HG03457 (cell line): ENCODE measurements around the gene ZNF224.

Experiments
- ATAC-seq: cut with Tn5 transposase; IDR thresholded peaks from one replicate; pipeline ENCODE4 v1.9.1; 2021; ENCODE audit warnings: moderate number of reproducible peaks; ENCODE audit not compliant: unreplicated experiment

The ZNF224 gene

DNA sequence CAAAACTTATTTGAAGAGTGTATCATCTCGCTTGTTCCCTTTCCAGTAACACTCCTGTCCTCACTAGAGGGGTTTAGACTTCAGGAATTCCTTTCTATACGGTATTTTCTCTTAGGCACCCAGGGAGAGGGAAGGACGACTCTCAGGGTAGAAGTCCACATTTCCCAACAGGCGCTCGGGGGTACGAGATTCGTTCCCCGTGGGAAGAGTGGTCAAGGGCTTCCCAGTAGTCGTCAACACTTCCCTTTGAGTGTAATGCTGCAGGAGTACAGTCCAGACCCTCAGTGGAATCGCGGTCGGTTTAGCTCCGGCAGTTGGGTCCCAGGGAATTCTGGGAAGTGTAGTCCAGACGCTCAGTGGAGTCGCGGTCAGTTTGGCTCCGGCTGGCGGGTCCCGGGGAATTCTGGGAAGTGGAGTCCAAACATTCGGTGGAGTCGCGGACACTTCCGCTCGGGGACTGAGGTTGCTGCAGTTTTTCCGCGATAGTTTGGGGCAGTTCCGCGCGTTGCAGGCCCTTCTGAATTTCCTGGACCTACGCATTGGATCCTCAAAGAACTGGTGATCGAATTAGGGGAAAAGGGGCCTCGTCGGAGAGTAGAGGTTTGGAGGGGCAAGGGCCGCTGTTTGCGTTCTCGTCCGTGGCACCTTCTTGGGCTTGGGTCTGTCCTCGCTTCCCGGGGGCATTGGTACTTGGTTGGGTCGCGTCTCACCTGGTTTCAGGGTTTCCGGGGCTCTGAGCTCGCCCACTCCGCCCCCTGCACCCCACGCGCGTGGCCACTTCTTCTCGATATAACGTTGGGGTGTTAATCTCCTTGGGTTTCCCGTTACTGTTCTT, at the start of gene ZNF224:
Gene ZNF224 (plus strand): TSS at position 431 of the 835 bp plus-strand sequence. CDS start 3,513 bp downstream, outside the sequence.
- ATAC-seq = peak; percentile 51

GRCh38 chr19:44050740-44051649, 43.2 kb upstream of the ZNF224 start:
- peak; percentile 19 for ATAC-seq

DNA sequence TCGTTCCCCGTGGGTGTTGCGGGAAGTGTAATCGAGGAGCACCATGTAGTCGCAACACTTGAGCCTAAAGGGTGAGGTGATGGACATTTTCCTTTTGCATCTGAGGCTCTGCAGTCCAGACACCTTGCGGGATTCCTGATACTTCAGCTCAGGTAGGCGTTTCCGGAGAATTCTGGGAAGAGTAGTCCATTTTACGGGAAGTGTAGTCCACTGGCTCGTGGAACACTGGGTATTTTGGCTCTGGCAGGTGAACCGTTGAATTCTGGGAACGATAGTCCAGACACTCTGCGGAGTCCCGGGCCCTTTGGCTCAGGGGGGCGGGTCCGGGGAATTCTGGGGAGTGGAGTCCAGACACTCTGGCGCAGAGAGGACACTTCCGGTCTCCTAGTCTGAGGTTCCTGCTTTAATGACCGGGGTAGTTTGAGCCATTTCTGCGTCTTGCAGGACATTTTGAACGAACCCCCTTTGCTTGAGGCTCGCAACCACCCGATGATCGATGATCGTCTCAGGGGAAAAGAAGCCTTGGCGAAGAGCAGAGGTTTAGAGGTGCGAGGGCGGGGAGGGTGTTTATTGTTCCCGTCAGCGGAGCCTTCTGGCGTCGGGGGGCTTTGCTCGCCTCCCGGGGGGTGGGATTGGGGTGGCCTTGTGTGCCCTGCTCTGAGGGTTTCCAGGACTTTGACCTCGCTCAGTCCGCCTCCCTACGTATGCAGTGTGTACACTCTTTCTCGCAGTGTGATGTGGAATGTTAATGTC, 42.3 kb upstream of the ZNF224 start, which contains the start of gene ZNF223:
Gene ZNF223 (plus strand): TSS at position 387 of the 753 bp plus-strand sequence. CDS start 3,141 bp downstream, outside the sequence.
- peak; percentile 54 for ATAC-seq

- no peak for ATAC-seq
These were observed 38.3 kb upstream of the ZNF224 start for GRCh38 chr19:44055870-44056269.

- no peak for ATAC-seq
These were observed 34.9 kb upstream of the ZNF224 start for GRCh38 chr19:44059229-44059628.

GRCh38 chr19:44061038-44061437, 33.1 kb upstream of the ZNF224 start:
- ATAC-seq = no peak

- ATAC-seq = no peak
These were observed 27.9 kb upstream of the ZNF224 start for GRCh38 chr19:44066305-44066704.

- ATAC-seq = no peak
These were observed 24.7 kb upstream of the ZNF224 start for GRCh38 chr19:44069415-44069814.

DNA sequence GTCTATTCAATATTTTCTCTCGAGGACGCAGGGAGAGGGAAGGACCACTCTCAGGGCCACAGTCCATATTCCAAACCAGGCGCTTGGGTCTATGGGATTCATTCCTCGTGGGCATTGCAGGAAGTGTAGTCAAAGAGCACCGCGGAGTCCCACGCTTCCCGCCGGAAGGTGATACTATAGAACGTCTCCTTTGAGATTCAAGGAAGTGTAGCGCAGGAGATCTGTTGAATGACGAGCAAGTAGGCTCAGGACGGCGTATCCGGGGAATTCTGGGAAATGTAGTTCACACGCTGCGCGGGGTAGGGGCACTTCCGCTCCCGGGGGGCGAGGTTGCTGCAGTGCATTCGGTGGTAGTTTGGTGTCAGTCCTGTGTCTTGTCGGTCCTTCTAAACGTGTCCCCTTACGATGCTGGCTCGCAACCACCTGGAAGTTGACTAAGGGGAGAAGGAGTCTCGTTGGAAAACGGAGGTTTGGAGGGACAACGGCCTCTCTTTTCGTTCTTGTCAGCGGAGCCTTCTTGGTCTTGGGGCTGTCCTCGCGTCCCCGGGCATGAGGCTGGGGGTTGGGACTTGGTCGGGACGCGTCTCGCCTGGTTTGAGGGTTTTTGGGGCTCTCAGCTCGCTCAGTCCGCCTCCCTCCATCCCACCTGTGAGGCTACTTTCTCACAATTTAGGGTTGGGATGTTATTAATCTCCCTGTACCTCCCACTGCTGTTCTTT, 22.2 kb upstream of the ZNF224 start, which contains the start of gene ZNF284:
Gene ZNF284 (plus strand): TSS at position 336 of the 719 bp plus-strand sequence. CDS start 4,231 bp downstream, outside the sequence.
- peak; percentile 83 for ATAC-seq

DNA sequence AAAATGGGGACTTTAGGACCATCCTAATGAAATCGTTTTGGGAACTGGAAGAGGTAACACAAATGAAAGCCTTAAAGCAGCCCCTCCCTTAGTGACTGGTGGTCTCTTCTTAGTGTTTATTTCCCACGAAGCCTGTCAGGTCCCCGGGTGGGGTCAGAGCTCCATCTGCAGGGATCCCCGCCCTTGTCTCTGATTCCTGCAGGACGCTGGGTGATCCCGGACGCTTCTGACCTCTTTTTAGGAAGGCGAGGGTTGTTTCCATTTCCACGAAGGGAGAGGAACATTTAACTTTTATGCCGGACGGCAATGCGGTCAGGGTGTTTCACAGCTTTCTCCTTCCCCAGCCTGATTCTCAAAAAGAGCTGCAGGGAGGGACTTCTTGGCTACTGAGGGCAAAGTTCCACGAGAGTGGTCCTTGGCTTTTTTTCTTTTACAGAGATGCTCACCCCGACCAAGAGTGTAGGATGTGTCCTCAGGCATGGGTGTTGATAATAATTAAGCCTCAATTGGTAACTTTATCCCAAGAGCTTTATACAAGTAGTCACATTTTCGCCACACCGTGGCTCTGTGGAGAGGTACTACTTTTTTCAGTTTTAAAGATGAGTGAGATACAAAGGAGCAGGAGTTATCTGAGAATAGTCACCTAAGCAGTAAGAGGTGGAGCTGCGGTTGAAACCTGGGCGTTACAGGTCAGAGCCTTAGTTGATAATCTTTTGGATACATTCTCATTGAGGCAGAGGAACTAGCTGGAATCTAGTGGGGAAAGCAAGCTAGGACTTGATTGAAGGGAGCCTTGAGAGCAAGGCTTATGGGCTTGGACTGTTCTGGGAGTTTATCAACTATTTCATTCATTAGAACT, 21.4 kb upstream of the ZNF224 start:
- no peak for ATAC-seq

GRCh38 chr19:44076325-44076724, 17.8 kb upstream of the ZNF224 start:
- ATAC-seq = no peak

GRCh38 chr19:44092108-44092507, 2.1 kb upstream of the ZNF224 start:
- ATAC-seq = no peak

- ATAC-seq = no peak
These were observed 13.6 kb downstream of the ZNF224 start for GRCh38 chr19:44107751-44108150.

DNA sequence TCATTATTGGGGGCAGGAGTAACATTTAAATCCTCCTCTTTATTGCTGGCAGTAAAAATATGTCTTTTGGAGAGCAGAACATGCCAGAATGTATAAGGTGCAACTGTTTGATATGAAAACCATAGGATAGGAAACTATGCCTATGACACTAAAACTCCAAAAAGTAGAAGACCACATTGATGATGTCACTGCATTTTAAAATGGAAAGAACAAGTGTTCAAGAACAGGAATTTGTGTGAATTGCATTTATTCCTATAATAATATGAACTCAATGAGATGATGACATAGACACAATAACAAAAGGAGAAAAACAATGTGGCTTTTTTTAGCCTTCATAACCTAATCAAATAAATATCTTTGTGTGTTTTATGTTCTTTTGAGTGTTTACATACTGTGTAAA, 15.3 kb downstream of the ZNF224 start:
- no peak for ATAC-seq

GRCh38 chr19:44111910-44112463, 17.8 kb downstream of the ZNF224 start:
- no peak for ATAC-seq

DNA sequence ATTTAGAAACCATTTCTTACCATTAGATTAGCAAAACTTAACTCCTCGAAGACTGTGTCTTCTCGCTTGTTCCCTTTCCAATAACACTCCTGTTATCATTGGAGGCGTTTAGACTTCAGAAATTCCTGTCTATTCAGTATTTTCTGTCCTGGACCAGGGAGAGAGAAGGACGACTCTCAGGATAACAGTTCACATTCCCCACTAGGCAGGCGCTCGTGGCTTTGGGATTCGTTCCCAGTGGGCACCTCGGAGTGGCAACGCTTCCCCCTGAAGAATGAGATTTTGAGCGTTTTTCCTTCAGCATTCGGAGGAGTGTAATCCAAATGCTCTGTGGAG, 18.6 kb downstream of the ZNF224 start:
- no peak for ATAC-seq

DNA sequence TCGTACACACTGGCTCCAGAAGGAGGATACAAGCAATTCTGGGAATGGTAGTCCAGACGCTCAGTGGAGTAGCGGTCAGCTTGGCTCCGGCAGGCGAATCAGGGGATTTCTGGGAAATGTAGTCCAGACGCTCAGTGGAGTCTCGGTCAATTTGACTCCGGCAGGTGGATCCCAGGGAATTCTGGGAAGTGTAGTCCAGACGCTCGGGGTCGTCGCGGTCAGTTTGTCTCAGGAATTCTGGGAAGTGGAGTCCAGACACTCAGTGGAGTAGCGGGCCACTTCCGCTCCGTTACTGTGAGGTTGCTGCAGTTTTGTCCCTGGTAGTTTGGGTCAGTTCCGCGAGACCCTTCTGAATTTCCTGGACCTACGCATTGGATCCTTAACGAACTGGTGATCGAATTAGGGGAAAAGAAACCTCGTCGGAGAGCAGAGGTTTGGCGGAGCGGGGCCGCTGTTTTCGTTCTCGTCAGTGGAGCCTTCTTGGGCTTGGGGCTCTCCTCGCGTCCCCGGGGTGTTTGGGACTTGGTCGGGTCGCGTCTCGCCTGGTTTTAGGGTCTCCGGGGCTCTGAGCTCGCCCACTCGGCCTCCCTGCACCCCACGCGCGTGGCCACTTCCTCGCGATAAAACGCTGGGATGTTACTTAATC, 19.1 kb downstream of the ZNF224 start, which contains the start of gene ZNF225:
Gene ZNF225 (plus strand): TSS at position 262 of the 646 bp plus-strand sequence. CDS start 2,429 bp downstream, outside the sequence.
- peak; percentile 81 for ATAC-seq

GRCh38 chr19:44113784-44114390, 19.7 kb downstream of the ZNF224 start:
- no peak for ATAC-seq
